ENCODE measurements around the gene C11orf42. TPM values are rescaled to one million over a fixed set of nuclear protein-coding genes. Genes with fewer than 3 reads are reported as not detected.

Gene C11orf42
- total RNA-seq, 1 donor from 2014 or later = not detected

- DNase-seq (ENCODE audit: low read depth) = peak; percentile 52
- no peaks in the 10 kb centered on the region for H3K27me3 ChIP-seq (ENCODE audit: control insufficient read depth, insufficient read depth, low read length)
- TF ChIP-seq CTCF (IDR thresholded peaks at IDR 0.05; ENCODE audit: insufficient read depth, low read length, poor library complexity, severe bottlenecking) = no peak
- H3K4me3 ChIP-seq (ENCODE audit: low read depth, low read length) = no peak overlapping the region
- no peaks in the 10 kb centered on the region for H3K36me3 ChIP-seq (ENCODE audit: control insufficient read depth, insufficient read depth, low read length)
Measured at GRCh38 chr11:6249770-6250555, 44.6 kb downstream of the C11orf42 start.

GRCh38 chr11:6251120-6251733 is 45.9 kb downstream of the C11orf42 start:
- Histone ChIP-seq H3K27me3 (ENCODE audit: control insufficient read depth, insufficient read depth, low read length) (peaks cover 4% of the 10 kb centered on the region), H3K36me3 (ENCODE audit: control insufficient read depth, insufficient read depth, low read length) (no peaks in the 10 kb centered on the region), H3K4me3 (ENCODE audit: low read depth, low read length) (no peak overlapping the region)
- no peak for DNase-seq (ENCODE audit: low read depth)
- TF ChIP-seq CTCF (IDR thresholded peaks at IDR 0.05; ENCODE audit: insufficient read depth, low read length, poor library complexity, severe bottlenecking) = peak; percentile 96

- Histone ChIP-seq H3K4me3 (ENCODE audit: low read depth, low read length) (no peak overlapping the region), H3K36me3 (ENCODE audit: control insufficient read depth, insufficient read depth, low read length) (no peaks in the 10 kb centered on the region), H3K27me3 (ENCODE audit: control insufficient read depth, insufficient read depth, low read length) (peaks cover 6% of the 10 kb centered on the region)
- no peak for TF ChIP-seq CTCF (IDR thresholded peaks at IDR 0.05; ENCODE audit: insufficient read depth, low read length, poor library complexity, severe bottlenecking)
- no peak for DNase-seq (ENCODE audit: low read depth)
Measured at GRCh38 chr11:6251990-6252473, 46.7 kb downstream of the C11orf42 start.

- H3K27me3 ChIP-seq (ENCODE audit: control insufficient read depth, insufficient read depth, low read length) = peaks cover 17% of the 10 kb centered on the region
- TF ChIP-seq CTCF (IDR thresholded peaks at IDR 0.05; ENCODE audit: insufficient read depth, low read length, poor library complexity, severe bottlenecking) = no peak
Measured at GRCh38 chr11:6253197-6253596, 47.8 kb downstream of the C11orf42 start.

GRCh38 chr11:6258141-6258540 is 52.8 kb downstream of the C11orf42 start:
- peaks cover 41% of the 10 kb centered on the region for H3K27me3 ChIP-seq (ENCODE audit: control insufficient read depth, insufficient read depth, low read length)
- no peaks in the 10 kb centered on the region for H3K36me3 ChIP-seq (ENCODE audit: control insufficient read depth, insufficient read depth, low read length)
- H3K4me3 ChIP-seq (ENCODE audit: low read depth, low read length) = no peak overlapping the region
- no peak for TF ChIP-seq CTCF (IDR thresholded peaks at IDR 0.05; ENCODE audit: insufficient read depth, low read length, poor library complexity, severe bottlenecking)
- no peak for DNase-seq (ENCODE audit: low read depth)

More at GRCh38 chr11:6253197-6253596, 47.8 kb downstream of the C11orf42 start:
- Histone ChIP-seq H3K36me3 (ENCODE audit: control insufficient read depth, insufficient read depth, low read length) (no peaks in the 10 kb centered on the region), H3K4me3 (ENCODE audit: low read depth, low read length) (no peak overlapping the region)
- DNase-seq (ENCODE audit: low read depth) = no peak

Data from kidney epithelial cell (primary cell).